Measurements from ENCODE around the gene FYB1. TPM values are rescaled to one million over a fixed set of nuclear protein-coding genes. Genes with fewer than 3 reads are reported as not detected.

The FYB1 gene
- total RNA-seq, 1 donor from 2014 or later = not detected

GRCh38 chr5:39215857-39216256 lies 3.5 kb downstream of the FYB1 start:
- H3K9me3 Mint-ChIP-seq (ENCODE audit: low read depth) = no peaks in the 10 kb centered on the region
- DNase-seq (ENCODE audit: low spot score) = no peak
- TF ChIP-seq CTCF (IDR thresholded peaks at IDR 0.05) = no peak
- no peak overlapping the region for H3K4me3 Mint-ChIP-seq (ENCODE audit: unreplicated experiment)
- no peak overlapping the region for H3K27ac Mint-ChIP-seq (ENCODE audit: unreplicated experiment)
- peaks cover 2% of the 10 kb centered on the region for H3K27me3 Mint-ChIP-seq (ENCODE audit: low read depth)
- H3K36me3 Mint-ChIP-seq (ENCODE audit: low read depth) = no peaks in the 10 kb centered on the region
- H3K4me1 Mint-ChIP-seq (ENCODE audit: low read depth) = peaks cover 8% of the 10 kb centered on the region

GRCh38 chr5:39214912-39215709 lies 4.3 kb downstream of the FYB1 start:
- Mint-ChIP-seq H3K9me3 (ENCODE audit: low read depth) (no peaks in the 10 kb centered on the region), H3K4me1 (ENCODE audit: low read depth) (peaks cover 8% of the 10 kb centered on the region), H3K4me3 (ENCODE audit: unreplicated experiment) (no peak overlapping the region), H3K27ac (ENCODE audit: unreplicated experiment) (no peak overlapping the region), H3K27me3 (ENCODE audit: low read depth) (peaks cover 2% of the 10 kb centered on the region), H3K36me3 (ENCODE audit: low read depth) (no peaks in the 10 kb centered on the region)
- DNase-seq (ENCODE audit: low spot score) = no peak
- no peak for TF ChIP-seq CTCF (IDR thresholded peaks at IDR 0.05)

DNA sequence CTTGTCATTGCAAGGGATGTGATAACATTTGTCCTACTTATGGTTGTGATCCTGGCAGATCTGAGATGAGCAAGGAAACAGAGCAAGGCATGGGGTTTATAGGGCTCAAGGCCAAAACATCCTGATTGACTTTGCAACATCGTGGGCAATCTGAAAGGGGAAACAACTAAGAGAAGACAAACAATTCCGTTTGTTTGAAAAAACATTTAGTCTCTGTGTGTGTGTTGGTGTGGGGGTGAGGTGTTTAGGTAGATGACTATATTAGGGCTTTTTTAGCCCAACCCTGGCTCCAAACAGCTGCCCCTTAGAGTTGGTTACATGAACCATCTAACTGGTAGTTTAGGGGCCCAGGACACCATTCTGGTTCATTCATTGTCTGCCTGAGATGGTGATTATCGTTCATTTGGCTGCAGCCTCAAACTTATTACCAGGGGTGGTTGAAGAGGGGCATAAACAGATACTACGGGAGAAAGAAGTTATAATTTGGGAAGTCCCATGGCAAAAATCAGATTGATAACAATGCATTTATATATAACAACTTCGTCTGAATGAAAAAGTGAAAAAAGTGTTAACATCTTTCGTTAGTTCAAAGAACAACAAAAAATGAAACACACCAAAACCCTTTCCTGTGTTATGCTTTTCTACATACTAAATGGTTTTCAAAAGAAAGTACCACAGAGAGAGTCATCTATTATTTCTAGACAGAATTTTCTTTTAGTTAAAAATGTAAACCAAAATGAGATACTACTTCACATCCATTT lies 5.7 kb downstream of the FYB1 start:
- DNase-seq (ENCODE audit: low spot score) = no peak
- Mint-ChIP-seq H3K27me3 (ENCODE audit: low read depth) (peaks cover 2% of the 10 kb centered on the region), H3K9me3 (ENCODE audit: low read depth) (no peaks in the 10 kb centered on the region), H3K4me1 (ENCODE audit: low read depth) (peaks cover 4% of the 10 kb centered on the region), H3K27ac (ENCODE audit: unreplicated experiment) (no peak overlapping the region), H3K4me3 (ENCODE audit: unreplicated experiment) (no peak overlapping the region), H3K36me3 (ENCODE audit: low read depth) (no peaks in the 10 kb centered on the region)
- TF ChIP-seq CTCF (IDR thresholded peaks at IDR 0.05) = no peak

- no peak for TF ChIP-seq CTCF (IDR thresholded peaks at IDR 0.05)
- H3K27me3 Mint-ChIP-seq (ENCODE audit: low read depth) = peaks cover 3% of the 10 kb centered on the region
- DNase-seq (ENCODE audit: low spot score) = no peak
- no peaks in the 10 kb centered on the region for H3K4me1 Mint-ChIP-seq (ENCODE audit: low read depth)
- no peaks in the 10 kb centered on the region for H3K9me3 Mint-ChIP-seq (ENCODE audit: low read depth)
- no peak overlapping the region for H3K4me3 Mint-ChIP-seq (ENCODE audit: unreplicated experiment)
- no peaks in the 10 kb centered on the region for H3K36me3 Mint-ChIP-seq (ENCODE audit: low read depth)
- no peak overlapping the region for H3K27ac Mint-ChIP-seq (ENCODE audit: unreplicated experiment)
Measured at GRCh38 chr5:39211773-39212172, 7.6 kb downstream of the FYB1 start.

DNA sequence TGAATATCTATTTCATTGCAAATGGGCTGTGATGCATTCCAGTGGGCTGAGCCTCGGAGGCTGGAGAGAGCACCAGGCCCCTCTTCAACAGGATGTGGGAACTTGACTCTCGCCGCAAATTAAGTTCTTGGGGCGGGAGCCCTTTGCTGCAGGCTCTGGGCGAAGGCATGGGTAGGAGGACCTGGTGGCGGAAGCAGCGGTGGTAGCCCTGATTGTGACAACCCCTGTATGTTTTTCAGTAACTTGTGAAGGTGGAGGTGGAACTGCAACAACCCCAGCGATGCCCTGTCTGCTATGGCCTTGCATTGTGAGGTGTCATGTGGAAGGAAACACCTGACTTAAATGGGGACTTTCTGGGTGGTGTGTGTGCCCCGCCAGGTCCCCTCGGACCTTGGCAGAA lies 9.4 kb downstream of the FYB1 start:
- Mint-ChIP-seq H3K4me1 (ENCODE audit: low read depth) (no peaks in the 10 kb centered on the region), H3K9me3 (ENCODE audit: low read depth) (no peaks in the 10 kb centered on the region), H3K36me3 (ENCODE audit: low read depth) (no peaks in the 10 kb centered on the region), H3K27ac (ENCODE audit: unreplicated experiment) (no peak overlapping the region), H3K4me3 (ENCODE audit: unreplicated experiment) (no peak overlapping the region), H3K27me3 (ENCODE audit: low read depth) (peaks cover 6% of the 10 kb centered on the region)
- TF ChIP-seq CTCF (IDR thresholded peaks at IDR 0.05) = no peak
- DNase-seq (ENCODE audit: low spot score) = no peak

Data from chondrocyte (in vitro differentiated cells).